ENCODE results near the gene KIF26B.

- TF ChIP-seq POLR2A (IDR thresholded peaks at IDR 0.05; ENCODE audit: low read depth, low read length): no peak
- no peak for TF ChIP-seq RFX5 (IDR thresholded peaks at IDR 0.05; ENCODE audit: low read depth, low read length)
- no peak for TF ChIP-seq CTCF (conservative IDR thresholded peaks at IDR 0.05; ENCODE audit: low read depth, low read length)
- TF ChIP-seq USF2 (IDR thresholded peaks at IDR 0.05; ENCODE audit: low read depth, low read length): no peak
- TF ChIP-seq RCOR1 (IDR thresholded peaks at IDR 0.05; ENCODE audit: insufficient replicate concordance, low read length): no peak
- TF ChIP-seq ELK1 (IDR thresholded peaks at IDR 0.05; ENCODE audit: borderline replicate concordance, low read depth, low read length): no peak
- TF ChIP-seq RAD21 (IDR thresholded peaks at IDR 0.05; ENCODE audit: low read length): no peak
- TF ChIP-seq SMC3 (IDR thresholded peaks at IDR 0.05; ENCODE audit: low read depth, low read length): no peak
- TF ChIP-seq CEBPB (IDR thresholded peaks at IDR 0.05; ENCODE audit: low read depth, low read length): no peak
- no peak for TF ChIP-seq MXI1 (IDR thresholded peaks at IDR 0.05; ENCODE audit: borderline replicate concordance, low read depth, low read length)
- no peak for TF ChIP-seq NFE2L2 (IDR thresholded peaks at IDR 0.05; ENCODE audit: low read depth, low read length)
- no peak for TF ChIP-seq CHD1 (IDR thresholded peaks at IDR 0.05; ENCODE audit: low read depth, low read length)
- no peak for TF ChIP-seq MAZ (IDR thresholded peaks at IDR 0.05; ENCODE audit: borderline replicate concordance, low read depth, low read length)
- no peak for TF ChIP-seq BHLHE40 (IDR thresholded peaks at IDR 0.05; ENCODE audit: low read depth, low read length)
Observed at GRCh38 chr1:245124241-245124640, 30.5 kb upstream of the KIF26B start.

All from IMR-90 (cell line).